ENCODE measurements around the gene CACNG4.

CACNG4 gene

GRCh38 chr17:66975614-66976378 lies 11.3 kb downstream of the CACNG4 start:
- Histone ChIP-seq H3K9me3 (ENCODE audit: insufficient read depth, low read depth, low read length) (no peaks in the 10 kb centered on the region), H3K4me2 (ENCODE audit: low read depth, low read length, poor library complexity, severe bottlenecking) (no peak overlapping the region), H3F3A (ENCODE audit: low read depth) (no peaks in the 10 kb centered on the region), H3K9me2 (replicated peaks; ENCODE audit: low read depth, low read length) (no peaks in the 10 kb centered on the region), H3K4me1 (ENCODE audit: insufficient read depth, low read length, poor library complexity, severe bottlenecking) (no peaks in the 10 kb centered on the region), H3K4me3 (ENCODE audit: low read length, poor library complexity, severe bottlenecking) (no peak overlapping the region), H3K36me3 (ENCODE audit: insufficient read depth, low read length) (no peaks in the 10 kb centered on the region), H2AFZ (ENCODE audit: low read length) (no peak overlapping the region), H3K79me2 (ENCODE audit: insufficient read depth, low read length) (no peaks in the 10 kb centered on the region), H3K27me3 (ENCODE audit: insufficient read depth, low read length, poor library complexity, severe bottlenecking) (no peaks in the 10 kb centered on the region), H4K20me1 (ENCODE audit: insufficient read depth, low read length, poor library complexity, severe bottlenecking) (no peaks in the 10 kb centered on the region), H3K9ac (ENCODE audit: low read depth, low read length, poor library complexity, severe bottlenecking) (no peak overlapping the region)
- TF ChIP-seq CTCF (conservative IDR thresholded peaks at IDR 0.05; ENCODE audit: low read length): peak; percentile 50
- TF ChIP-seq EZH2phosphoT487 (IDR thresholded peaks at IDR 0.05; ENCODE audit: borderline replicate concordance): no peak

- Histone ChIP-seq H3K4me2 (ENCODE audit: low read depth, low read length, poor library complexity, severe bottlenecking) (no peak overlapping the region), H3K9ac (ENCODE audit: low read depth, low read length, poor library complexity, severe bottlenecking) (no peak overlapping the region), H2AFZ (ENCODE audit: low read length) (no peak overlapping the region), H3K9me3 (ENCODE audit: insufficient read depth, low read depth, low read length) (no peaks in the 10 kb centered on the region), H3K4me3 (ENCODE audit: low read length, poor library complexity, severe bottlenecking) (no peak overlapping the region), H3F3A (ENCODE audit: low read depth) (no peaks in the 10 kb centered on the region), H3K27me3 (ENCODE audit: insufficient read depth, low read length, poor library complexity, severe bottlenecking) (no peaks in the 10 kb centered on the region), H4K20me1 (ENCODE audit: insufficient read depth, low read length, poor library complexity, severe bottlenecking) (no peaks in the 10 kb centered on the region), H3K9me2 (replicated peaks; ENCODE audit: low read depth, low read length) (no peaks in the 10 kb centered on the region), H3K4me1 (ENCODE audit: insufficient read depth, low read length, poor library complexity, severe bottlenecking) (no peaks in the 10 kb centered on the region), H3K79me2 (ENCODE audit: insufficient read depth, low read length) (no peaks in the 10 kb centered on the region), H3K36me3 (ENCODE audit: insufficient read depth, low read length) (no peaks in the 10 kb centered on the region)
- no peak for TF ChIP-seq CTCF (conservative IDR thresholded peaks at IDR 0.05; ENCODE audit: low read length)
- no peak for TF ChIP-seq EZH2phosphoT487 (IDR thresholded peaks at IDR 0.05; ENCODE audit: borderline replicate concordance)
Observed at GRCh38 chr17:66976379-66976663, 11.8 kb downstream of the CACNG4 start.

GRCh38 chr17:66976781-66977201 lies 12.3 kb downstream of the CACNG4 start:
- Histone ChIP-seq H3K79me2 (ENCODE audit: insufficient read depth, low read length) (no peaks in the 10 kb centered on the region), H3K4me2 (ENCODE audit: low read depth, low read length, poor library complexity, severe bottlenecking) (no peak overlapping the region), H3K4me1 (ENCODE audit: insufficient read depth, low read length, poor library complexity, severe bottlenecking) (no peaks in the 10 kb centered on the region), H3K9me3 (ENCODE audit: insufficient read depth, low read depth, low read length) (no peaks in the 10 kb centered on the region), H3K27me3 (ENCODE audit: insufficient read depth, low read length, poor library complexity, severe bottlenecking) (no peaks in the 10 kb centered on the region), H3K4me3 (ENCODE audit: low read length, poor library complexity, severe bottlenecking) (no peak overlapping the region), H2AFZ (ENCODE audit: low read length) (no peak overlapping the region), H4K20me1 (ENCODE audit: insufficient read depth, low read length, poor library complexity, severe bottlenecking) (no peaks in the 10 kb centered on the region), H3K9me2 (replicated peaks; ENCODE audit: low read depth, low read length) (no peaks in the 10 kb centered on the region), H3F3A (ENCODE audit: low read depth) (no peaks in the 10 kb centered on the region), H3K9ac (ENCODE audit: low read depth, low read length, poor library complexity, severe bottlenecking) (no peak overlapping the region), H3K36me3 (ENCODE audit: insufficient read depth, low read length) (no peaks in the 10 kb centered on the region)
- no peak for TF ChIP-seq EZH2phosphoT487 (IDR thresholded peaks at IDR 0.05; ENCODE audit: borderline replicate concordance)
- no peak for TF ChIP-seq CTCF (conservative IDR thresholded peaks at IDR 0.05; ENCODE audit: low read length)
